AML-193 (cell line): ENCODE measurements around the gene HDGF.

Experiments
- DNase-seq, 2 experiments: peaks; one replicate each; lab custom pipeline; 2025; lab: John Stamatoyannopoulos, UW

The HDGF gene

DNA sequence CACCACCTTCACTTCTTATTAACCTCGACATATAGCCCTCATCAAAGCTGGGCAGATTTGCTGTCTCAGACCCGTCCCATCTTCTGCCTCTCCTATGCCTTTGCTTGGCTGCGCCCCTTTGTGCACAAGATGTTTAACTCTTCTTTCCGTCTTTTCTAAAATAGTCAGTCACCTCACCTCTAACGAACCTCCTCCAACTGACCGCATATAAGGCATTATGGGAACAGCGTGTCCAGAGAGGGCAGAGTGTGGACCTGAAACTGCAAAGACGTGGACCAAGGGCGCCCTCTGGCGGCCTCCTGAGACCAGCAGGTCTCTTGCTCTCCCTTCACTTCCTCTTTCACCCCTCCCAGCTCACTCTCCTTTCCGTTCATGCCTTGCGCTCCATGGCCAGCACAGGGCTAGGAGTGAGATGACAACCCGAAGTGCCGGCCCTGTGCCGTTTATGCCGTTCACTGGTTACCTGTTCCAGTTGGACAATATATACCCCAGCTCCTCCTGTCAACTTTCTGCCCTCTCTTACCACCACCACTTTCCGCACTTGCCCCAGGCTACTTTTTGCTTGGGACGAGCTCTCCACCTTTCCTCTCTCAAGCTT lies 25.7 kb downstream of the HDGF start:
- peak; percentile 92 to 93 for DNase-seq

DNA sequence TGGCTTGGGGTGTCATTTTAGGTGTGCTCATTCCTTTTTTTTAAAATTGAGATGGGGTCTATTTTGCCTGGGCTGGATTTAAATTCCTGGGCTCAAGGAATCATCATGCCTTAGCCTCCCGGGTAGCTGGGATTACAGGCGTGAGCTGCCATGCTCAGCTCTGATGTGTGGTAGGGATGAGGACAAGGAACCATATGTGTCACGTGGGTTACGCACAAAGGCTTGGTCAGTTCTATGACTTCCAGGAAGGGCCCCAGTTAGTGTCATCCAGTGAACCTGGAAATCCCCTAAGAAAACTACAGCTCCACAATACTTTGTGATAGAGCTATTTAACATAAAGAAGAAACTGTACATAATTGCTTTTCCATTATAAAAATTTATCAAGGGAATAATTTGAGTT lies 29.9 kb downstream of the HDGF start:
- DNase-seq: no peak

DNA sequence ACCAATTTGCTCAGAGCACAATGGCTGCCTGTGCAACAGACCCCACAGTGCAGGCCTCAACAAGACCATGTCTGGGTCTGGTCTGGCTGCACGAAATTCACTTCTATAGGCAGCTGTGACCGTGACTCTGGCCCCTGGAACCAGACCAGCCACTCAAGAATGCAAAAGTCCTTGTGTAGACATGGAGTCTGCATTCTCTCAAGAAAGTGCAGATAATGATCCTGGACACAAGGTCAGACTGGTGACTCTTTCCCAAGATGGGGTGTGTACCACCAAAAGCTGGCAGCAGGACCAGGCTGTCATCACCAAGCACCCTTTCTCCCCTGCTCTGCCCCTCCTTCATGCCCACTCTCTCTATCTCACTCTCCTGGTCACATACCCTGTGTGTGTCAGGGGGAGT lies 30.3 kb downstream of the HDGF start:
- DNase-seq: no peak

DNA sequence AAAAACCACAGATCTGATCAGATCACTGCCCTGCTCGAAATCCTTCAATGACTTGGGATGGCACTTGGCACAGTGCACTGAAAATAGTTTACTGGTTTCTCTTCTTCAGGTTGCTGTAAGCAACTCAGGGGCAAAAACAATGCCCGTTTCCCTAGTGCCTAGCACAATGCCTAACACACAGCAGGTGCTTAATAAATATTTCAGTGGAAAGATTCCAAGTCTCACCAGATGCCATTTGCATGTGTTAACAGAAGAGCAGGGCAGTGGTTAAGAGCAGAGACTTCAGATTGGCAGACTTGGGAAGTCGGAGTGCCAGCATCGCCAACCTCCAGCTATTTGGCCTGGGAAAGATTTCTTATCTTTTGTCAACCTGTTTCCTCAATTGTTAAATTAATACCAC lies 34.1 kb downstream of the HDGF start:
- DNase-seq: no peak

DNA sequence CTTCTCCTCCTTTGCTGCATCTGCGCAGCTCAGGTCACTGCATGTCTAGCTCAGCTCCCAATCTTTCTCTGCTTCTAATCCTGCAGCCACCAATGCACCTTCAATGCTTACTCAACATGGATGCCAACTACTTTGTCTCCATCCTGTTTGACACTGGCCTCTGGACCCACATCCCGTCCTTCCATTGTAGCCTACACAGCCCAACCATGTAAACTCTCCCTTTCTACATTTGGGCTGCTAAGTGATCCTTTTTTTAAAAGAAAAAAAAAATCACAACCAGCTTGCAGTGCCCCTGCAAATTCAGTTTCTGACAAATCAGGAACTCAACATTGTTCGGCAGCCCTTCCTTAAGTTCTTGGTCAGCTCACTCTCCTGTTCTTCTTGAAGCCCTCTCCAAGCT lies 36.6 kb downstream of the HDGF start:
- no peak for DNase-seq

DNA sequence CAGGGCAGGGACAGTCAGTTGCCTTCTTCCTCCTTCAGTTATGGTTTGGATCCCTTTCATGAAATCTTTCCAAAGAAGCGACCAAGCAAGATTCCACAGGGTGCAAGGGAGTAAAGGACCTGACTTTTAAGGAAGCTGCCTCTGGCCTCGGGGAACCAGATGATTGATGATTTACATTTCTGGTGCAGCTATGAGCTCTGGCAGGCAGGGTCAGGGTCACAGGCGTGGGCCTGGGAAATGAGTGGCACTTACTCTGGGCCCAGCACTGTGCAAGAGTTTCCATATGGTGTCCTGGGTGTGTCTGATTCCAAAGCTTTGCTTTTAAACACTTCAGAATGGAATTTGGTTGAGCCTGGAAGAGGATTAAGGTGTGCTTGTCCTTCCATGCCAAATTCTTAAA lies 38.8 kb downstream of the HDGF start:
- DNase-seq: no peak

DNA sequence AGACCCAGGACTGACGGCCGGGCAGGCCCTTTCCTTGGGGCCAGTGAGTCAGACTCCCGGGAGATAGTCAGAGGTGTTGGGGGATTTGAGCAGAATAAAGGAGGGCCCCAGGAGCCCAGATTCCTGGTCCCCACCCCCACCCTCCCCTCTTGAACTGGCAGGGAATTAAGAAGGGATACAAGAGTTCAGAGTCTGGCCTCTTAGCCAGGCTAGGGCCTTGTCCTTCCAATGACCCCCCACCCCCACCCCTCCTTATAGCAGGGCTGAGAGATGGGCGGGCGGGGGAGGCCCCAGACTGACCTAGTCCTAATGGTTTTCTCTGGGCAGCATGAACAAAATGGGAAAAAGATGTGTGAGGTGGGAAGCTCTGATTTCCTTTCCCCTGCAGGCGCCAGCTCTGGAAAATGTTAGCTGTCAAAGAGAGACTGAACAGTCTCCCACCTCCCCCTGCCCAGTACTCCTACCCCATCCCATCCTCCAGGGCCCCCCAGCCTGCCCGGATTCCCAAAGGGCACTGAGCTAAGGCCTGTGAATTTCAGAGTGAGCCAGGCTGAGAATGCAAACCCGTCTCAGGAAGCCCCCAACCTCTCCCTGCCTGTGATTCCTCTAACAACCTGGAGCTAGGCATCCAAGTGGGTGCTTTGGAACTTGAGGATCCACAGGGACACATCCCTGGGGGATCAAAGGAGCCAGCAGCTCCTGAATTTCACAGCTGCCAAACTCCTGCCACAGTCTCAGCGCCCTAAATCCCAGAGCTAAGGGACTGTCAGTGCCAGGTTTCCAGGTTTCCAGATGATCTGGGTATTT lies 40.3 kb downstream of the HDGF start:
- no peak for DNase-seq

DNA sequence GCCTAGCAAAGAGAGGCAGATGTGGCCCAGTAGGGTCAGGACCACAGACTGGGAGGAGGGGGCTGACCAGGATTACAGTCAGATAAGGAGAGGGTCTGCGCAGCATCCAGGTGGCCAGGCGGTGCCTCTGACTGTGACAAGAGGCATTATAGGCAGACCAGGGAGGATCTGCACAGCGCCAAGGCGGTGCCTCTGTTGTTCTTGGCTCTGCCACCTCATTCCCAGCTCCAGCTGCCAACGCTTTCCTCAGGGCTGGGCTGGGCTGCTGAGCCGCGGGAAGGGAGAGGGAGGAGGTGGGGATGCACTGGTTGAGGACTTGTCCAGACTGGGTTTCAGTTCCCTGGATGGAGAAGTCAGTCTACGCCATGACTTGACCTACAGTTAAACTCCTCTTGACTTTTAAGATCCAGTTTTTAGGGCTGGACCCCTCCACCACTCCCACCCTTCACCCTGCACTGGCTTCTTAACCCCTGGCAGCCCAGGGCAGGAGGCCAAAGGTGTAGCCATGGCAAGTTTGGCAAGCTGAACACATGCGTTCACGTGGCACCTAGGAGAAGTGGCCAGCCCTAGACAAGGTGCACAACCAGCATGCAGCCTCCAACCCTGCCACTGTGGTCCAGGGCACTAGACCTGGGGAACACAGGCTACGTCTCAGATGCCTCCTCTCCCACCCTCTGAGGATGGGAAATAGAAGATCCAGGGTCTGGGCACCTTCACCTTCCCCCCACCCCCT lies 41.6 kb downstream of the HDGF start:
- DNase-seq: no peak

DNA sequence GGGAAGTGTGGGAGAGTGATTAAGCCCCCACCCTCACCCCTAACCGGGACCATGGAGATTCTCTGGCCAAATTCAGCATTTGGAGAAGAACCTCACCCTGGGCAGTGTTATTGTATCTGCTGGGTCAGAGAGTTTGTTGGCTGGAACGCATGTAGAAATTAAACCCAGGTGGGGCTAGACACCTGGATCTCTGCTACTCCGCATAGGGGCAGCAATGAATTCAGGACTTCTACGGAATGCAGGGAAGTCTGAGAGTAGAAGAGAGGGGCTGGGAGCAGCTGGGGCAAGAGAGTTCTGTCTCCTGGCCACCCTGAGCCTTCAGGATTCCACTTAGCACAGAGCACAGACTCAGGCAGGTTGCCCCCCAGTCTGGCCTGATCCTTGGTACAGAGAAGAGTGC lies 42.4 kb downstream of the HDGF start:
- no peak for DNase-seq

DNA sequence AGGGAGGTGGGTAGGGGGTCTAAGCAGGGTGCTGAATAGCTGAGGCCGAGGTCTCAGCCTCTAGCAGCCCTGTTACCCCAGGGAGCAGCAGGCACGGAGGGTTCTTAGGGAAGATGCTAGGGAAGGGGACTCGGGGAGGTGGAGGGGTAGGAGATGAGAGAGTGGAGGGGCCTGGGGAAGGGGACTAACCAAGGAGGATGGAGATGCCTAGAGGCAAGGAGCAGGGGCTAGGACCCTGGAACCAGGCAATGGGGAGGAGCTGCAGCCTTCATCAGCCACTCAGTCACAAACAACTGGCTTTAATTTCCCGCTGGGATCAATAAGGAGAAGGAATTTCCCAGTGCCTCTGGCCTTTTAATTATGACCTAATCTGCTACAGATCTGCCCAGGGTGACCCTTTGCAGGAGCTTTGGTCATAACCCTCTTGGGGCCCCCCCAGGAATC lies 43.2 kb downstream of the HDGF start:
- no peak for DNase-seq

DNA sequence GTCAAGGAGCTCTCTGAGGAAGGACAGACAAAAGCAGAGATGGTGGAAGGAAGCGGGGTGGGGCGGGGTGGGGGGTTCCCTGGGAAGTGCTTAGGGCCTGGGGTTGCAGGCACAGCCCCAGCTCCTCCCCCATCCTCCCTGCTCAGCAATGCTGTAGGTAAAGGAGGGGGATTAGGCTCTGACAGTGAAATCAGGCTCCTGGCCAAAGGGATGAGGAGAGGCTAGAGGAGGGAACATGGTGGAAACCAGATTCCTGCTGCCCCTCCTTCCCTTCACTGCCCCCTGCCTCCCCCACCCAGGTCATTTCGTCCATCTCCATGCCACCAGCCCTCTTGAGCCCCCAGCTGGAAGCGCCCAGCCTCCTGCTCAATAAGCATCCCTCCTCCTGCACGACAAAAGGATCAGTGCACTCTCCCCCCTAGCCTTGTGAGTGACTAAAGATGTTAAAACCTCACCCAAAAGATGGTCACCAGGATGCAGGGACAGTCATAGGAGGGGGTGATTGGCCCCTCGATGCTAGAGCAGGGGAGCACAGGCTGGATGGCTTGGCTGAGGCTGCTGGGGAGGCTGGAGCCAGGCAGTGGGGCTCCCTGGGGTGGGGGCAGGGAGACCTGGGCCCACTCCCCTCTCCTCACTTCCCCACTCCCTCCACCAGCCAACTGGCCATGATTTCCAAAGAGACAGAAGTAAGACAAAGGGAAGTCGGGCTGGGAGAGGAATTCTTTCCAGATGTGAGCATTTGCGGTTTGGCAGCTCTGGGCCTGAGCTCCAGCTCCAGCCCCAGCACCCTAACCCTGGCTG lies 43.9 kb downstream of the HDGF start:
- DNase-seq: no peak

DNA sequence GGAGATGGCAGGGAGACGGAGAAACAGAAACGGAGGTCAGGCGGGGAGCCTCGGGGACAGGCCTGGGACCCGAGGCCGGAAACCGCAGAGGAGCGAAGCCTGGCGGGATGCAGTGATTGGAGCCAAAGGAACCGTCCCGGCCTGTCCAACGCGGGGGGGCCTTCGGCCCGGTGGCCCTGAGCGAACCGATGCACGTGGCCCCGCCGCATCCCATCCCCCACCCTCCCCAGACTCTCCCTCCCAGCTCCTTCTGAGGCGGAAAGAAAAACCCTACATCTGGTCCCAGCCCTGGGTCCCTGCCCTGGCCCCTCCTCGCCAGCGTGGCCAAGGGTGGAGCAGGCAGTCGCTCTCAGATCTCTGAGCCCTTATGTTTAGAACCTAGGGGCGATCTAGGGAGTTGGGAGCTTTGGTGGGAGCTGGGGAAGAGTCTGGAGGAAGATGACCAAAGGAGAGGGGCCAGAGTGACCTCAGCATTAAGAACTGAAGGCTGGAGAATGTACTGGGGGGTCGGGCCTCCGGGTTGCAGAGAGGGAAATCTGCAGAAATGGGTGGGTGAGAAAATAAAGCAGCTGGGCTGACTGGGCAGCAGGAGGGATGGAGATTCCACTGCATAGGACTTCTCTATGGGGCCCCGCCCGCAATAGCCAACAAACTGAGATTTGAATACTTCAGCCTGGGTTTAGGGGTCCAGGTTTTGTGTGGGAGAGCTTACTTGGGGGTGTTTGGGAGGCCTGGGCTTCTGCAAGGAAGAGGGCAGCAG lies 44.6 kb downstream of the HDGF start:
- no peak for DNase-seq

DNA sequence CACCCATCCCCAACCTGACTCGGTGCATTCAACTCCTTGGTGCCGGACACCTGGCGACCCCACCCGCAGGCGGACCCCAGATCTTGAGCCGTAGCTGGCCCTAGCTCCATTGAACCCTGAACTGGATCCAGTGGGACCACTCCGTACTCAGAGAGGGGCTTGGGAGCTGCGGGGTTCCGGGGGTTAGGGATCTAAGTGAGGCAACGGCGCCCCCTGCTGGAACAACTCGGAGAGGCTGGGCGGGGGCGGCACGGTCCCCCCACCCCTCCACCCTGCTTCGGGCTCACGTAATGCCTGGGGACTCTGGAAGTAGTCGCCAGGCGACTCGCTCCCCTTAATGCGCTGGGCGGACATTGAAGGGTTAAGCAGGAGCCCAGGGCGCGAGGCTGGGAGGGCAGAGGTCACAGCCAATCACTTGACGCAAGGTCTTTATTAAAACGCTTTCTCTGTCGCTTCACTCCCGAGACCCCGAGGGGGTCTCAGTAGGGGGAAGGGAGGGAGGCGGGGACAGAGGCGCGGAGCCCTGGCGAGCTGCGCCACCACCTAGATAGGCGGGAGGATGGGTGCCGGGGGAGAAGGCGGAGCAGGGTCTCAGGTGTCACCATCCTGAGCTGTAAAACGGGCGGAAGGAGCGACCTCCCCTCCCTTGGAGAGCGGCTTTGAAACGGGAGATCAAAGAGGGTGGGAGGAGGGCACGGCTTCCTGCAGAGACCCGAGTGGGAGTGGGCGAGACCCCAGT lies 45.4 kb downstream of the HDGF start:
- DNase-seq: peak; percentile 15 to 17

DNA sequence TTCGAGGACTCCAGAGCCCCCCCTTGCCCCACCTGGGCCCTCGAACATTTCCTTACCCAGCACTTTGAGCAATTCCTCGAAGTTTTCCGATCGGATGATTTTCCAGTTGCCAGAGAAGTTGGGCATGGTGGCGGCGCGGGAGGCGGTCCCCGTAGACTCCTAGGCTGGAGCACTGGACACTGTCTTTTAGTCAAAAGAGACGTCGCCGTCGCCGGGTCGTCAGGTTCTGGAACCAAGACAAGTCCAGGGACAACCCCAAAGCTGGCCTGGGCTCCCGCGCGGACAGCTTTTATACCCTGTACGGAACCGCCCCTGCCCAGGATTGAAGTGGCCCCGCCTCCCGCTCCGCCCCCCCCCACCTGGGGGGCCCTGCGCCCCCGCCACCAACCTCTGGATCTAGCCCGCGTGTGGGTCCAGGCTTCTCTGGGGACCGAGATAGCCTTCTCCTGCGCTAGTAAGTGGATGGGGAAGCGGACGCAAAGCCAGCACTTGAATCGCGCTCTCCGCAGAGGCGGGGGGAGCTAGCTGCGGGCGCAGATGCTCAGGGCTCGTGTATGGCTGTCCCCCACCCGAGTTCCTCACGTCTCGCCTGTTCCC lies 46.1 kb downstream of the HDGF start, which contains the start of gene CRABP2:
TSS of gene CRABP2 (minus strand) at position 263 of the 597 bp plus-strand sequence. CDS start at position 126, 137 bp downstream.
- DNase-seq: no peak

DNA sequence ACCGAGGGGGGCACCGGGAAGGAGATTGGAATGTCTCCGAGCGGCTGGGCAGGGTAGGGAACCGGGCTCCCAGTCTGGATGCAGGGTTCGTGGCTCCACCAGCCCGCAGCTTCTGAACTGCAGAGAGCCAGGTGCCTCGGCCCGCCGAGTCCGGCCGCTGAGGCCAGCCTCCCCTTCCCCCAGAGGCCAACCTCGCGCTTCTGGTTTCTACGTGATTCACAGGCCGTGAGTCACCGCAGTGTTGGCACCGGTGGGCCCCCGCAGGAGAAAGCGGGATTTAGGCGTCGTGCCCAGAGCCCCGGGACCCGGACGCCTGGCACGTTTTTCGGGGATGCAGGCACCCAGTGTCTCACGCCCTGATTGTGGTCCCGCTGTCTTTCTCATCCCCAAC lies 46.5 kb downstream of the HDGF start:
- DNase-seq: no peak

DNA sequence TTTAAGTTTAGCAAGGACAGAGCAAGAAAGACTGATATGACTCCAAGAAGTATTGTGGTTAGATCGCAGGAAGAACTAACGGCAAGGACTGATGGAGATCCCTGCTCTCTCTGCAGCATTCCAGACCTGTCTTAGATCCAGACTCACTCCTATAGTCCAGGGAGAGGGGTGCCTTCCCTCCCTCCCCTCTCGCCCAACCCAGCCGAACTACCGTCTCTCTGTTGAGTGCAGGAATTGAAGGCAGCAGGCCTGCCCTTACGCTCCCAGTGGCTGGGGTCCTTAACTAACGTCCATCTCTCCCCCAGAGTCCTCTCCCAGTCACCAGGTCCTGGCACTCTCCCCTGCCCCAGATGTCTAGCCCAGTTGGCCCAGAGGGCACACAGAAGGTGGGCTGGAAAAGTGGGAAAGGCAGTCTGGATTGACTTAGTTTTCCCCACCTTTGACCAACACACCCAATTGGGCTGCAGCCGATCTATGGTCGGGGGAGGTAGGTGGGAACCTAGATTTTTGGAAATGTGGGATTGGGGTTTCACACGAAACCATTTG lies 47.2 kb downstream of the HDGF start:
- DNase-seq: no peak

DNA sequence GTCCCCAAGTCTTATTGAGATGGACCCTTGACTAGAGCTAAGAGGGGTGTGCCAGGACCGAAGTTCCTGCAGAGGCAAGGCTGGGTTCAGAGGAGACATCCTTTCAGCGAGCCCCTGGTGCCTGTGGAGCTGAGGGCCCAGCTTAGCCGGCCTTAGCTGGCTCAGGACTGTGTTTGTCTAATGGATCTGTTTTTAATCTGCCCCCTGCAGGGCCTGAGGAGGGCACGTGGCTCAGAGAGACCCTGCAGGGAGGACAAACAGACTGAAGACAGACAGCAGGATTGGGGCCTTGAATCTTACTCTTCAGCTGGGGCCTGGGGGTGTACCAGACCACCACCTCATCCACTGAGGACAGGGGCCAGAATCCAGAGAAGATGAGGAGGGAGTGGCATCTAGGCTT lies 47.7 kb downstream of the HDGF start:
- DNase-seq: no peak

DNA sequence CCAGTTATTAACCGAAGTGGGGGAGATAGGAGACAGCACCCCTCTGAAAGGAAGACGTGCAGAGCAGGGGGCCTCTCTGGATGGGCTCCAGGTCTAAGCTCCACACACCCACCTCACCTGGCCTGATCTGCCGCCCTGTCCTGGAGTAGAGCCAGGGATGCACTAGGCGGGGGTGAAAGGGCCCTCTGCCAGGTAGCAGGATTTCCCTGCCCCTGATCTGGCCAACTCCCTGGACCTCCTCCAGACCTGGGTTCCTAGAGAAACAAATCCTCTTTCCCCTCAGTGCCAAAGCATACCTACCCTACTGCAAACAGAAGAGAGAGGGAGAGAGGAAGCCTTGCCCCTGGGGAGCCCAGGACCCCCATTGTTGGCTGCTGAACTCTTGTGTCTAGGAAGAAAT lies 48.1 kb downstream of the HDGF start:
- no peak for DNase-seq

DNA sequence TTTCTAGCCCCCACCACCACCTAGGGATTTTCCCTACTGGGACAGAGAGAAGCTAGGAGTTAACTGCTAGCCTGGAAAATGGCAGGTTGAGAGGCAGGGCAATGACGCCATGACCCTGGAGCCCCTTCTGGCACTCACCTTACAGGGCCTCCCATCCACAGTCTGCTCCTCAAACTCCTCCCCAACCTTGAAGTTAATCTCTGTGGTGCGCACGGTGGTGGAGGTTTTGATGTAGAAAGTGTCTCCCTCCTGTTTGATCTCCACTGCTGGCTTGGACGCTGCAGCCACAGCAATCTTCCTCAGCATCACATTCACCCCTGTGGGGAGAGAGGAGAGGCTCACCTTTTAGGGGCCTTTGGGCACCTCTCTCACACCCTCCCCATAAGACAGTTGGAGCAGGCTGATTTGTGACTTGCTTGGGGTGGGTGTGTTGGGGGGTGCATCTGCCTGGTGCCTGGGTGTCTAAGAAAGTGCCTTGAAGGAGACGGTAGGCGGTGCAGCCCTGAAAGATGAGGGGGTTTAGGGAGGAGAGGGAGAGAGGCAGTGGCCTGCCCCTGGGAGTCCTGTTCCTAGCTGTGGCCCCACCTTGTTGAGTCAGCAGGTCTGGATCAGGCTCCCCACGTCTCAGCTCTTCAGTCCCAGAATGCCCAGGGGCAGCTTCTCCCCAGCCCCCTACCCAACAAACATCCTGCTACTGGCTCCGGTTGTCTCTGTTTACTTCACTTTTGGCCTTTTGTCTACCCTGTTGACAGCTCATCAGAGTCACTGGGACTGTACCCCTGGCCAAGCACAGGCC lies 50.5 kb downstream of the HDGF start:
- DNase-seq: no peak
